HG02623 (cell line): ENCODE data around the gene CCDC54.
A peak's percentile ranks its signal among the peaks of the same experiment; 100 is the strongest.

Experiments used
- ATAC-seq: cut with Tn5 transposase; IDR thresholded peaks from one replicate; pipeline ENCODE4 v1.9.1; 2021; ENCODE audit warnings: moderate library complexity; ENCODE audit not compliant: unreplicated experiment

The CCDC54 gene

DNA sequence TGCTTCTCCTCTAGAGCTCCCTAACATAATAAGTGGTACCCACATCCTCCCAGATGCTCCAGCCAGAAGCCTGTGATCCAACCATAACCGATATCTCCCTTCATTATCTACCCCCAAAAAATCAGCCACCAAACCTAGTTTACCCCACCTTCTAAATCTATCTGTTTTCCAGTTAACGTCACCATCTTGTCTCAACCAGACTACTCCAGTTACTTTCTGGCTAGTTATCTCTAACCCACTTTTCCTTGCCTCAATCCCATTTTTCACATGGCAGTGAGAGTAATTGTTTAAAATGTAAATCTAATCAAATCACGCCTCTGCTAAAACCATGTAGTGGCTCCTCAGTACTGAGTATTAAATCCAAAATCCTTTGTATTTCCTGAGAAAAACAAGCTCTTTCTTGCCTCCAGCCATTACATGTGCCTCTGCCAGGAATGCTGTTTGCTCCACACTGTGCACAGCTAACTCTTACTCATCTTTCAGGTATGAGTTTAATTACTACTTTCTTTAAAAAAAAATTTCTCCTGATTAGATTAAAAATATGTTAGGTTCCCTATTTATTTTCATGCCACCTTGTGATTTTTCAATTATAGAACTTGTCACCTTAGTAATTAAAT is 15.4 kb downstream of the CCDC54 start:
- no peak for ATAC-seq

DNA sequence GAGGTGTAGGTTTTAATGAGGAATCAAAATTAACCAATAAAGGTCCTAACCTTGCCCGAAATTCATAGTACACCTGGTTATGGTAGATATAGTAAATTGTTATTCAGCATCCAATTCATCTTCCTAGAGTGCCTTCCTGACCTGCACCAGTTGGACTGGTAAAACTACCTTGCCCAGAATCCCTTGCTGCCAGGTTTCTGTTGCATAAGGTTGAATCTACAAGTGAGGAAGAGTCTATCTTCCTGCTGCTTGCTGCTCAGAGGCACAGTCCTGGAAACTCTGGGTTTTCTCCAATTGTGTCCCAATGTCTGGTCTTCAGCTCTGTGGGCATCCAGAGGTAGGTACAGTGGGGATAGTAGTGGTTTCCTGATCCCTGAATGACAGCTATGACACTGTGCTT is 17.3 kb downstream of the CCDC54 start:
- no peak for ATAC-seq

DNA sequence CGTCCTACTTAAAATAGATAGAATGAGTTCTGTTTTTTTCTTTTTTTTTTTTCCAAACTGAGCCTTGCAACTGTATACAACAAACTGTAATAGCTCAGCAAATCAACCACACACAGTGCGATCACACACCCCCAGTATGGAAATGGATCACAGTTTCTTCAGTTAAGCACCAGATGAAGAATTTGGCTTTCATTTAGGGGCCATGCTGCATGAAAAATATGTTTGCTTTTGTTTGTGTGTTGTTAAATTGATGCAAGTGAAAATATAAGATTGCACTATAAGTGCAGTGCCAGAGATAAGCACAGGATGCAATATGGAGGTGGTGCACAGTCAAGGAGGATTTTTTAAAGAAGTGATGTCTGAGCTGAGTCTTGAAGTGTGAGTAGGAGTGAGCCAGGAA is 17.8 kb downstream of the CCDC54 start:
- no peak for ATAC-seq

DNA sequence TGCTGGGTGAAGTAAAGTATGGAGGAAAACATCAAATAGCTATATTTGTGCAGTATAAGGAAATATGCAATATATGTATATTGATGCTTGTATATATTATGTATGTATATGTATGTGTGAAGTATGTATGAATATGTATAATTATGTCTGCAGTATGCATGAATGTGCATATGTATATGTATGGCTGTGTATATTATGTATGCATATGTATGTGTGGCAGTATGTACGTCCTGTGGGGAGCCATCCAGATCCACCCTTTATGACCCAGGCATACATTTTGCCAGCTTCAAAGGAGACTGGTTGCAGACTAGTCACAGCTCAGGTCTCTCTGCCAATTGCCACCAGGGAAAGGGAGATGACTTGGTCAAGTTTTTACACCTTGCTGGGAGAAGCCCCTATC is 24.1 kb downstream of the CCDC54 start:
- no peak for ATAC-seq

DNA sequence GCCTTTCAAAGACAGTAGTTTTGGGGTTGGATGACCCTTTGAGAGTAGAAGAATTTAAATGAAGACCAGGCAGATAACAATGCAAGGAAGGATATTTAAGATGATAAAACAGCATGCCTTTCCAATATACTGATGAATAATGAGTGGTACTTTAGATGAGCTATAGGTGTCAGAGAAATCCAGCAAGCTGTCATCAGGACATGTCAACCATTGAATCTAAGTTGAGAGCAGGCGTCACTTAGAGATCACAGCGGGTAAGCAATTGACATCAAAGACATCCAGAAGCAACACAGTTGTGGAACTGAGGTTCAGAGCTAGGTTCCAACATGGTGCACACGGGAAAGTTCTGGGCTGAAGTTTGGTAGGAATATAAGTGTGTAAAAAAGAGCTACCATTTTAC is 25.0 kb downstream of the CCDC54 start:
- ATAC-seq = no peak

DNA sequence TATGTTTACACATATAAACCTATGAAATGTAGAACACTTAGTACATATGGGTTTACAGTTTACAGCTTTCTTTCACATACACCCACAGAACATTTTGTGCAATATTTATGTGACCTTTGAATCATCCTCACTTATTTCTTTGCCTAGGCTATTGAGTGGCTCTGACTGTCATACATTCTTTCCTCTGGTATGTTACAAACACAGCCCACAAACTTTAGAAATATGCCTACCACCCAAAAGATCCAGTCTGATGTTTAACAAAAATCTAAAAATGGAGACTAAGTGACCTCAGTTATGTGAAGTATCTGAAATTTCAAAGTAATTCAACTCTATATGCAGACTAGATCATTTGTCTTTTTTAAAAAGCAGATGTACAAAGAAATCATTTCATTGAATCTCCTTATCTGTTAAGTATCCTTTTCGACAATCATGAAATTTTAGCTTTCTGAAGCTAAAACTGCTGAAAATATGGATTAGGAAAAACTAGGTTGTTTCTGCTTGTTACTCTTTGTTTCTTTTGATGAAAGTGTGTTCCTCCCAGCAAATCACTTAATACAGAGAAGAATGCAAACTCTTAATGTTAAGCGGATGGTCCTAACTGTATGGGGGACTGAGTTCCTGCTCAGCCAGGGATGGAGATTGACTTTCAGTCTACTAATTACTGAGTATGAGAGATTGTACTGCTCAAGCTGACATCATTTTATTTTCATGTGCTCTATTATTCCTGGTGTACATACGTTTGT is 27.7 kb downstream of the CCDC54 start:
- no peak for ATAC-seq

DNA sequence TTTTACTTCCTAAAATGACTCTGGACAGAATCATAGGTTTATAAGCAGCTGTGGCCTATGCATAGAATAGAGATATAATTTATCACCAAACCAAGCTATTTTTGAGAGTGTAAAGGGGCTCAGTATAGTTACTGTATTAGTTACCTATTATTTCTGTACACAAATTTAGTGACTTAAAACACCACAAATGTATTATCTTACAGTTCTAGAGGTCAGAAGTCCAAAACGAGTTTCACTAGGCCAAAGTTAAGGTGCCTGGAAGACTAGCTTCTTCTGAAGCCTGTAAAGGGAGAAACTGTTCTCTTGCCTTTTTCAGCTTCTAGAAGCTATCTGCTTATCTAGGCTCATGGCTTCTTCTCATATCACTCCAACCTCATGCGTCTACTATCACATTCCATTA is 30.1 kb downstream of the CCDC54 start:
- no peak for ATAC-seq

DNA sequence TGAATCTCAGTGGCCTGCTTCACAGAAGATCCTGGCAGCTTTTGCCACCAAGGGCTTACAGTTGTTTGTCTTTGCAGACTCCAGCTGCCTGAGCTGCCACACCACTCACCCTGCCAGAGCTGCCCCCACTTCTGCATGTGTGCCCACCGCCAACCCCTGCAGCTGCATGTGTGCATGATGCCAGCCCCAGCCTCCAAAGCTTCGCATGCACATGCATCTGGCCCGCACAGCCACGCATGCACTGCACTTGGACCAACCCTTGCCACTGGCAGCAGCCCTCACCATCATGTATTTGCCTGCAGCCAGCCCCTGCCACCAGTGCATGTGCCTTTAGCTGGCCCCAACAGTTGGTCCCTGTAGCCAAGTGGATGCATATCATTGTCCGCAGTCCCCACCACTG is 31.3 kb downstream of the CCDC54 start:
- no peak for ATAC-seq

DNA sequence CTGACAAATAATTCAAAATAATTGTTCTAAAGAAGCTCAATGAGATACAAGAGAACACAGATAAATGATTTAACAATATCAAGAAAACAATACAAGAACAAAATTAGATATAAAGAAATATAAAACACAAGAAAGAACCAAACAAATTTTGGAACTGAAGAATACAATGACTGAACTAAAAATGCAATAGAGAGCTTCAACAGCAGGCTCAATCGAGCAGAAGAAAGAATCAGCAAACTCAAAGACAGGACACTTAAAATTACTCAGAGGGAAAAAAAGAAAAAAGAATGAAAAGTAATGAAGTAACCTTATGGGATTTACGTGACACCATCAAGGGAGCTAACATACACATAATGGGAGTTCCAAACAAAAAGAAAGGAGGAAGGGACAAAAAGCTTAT is 32.1 kb downstream of the CCDC54 start:
- no peak for ATAC-seq

DNA sequence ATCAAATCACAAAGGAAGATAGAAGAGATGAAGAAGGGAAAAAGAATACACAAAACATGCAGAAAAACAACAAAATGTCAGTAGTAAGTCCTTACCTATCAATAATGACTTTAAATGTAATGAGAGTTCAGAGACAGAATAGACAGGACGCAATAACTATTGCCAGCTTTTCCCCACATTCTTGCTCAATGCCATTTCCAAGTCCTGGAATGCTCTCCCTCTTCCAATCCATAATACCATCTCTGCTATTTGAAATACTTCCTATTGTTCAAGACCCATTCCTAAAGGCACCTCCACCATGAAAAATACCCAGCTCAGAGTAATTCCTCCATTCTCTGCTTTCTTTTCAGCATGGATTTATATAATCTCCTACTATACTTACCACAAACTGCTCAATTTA is 33.4 kb downstream of the CCDC54 start:
- no peak for ATAC-seq

DNA sequence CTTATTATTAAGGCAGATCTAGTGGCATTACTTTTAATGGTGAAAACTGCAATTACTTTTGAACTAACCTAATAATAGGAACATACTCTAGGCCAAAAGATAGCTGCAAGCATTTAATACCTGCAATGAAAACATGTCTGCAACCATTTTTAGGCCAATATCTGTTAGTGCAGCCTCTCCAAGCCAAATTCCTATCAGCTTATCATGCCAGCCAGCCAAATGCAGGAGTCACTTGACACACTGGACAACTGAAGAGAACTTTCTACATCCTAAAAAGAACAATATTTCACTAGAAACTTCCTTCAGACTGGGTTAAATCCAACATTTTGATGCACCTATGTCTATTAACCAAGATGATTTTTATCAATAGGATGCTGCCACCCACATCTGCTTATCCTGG is 33.8 kb downstream of the CCDC54 start:
- no peak for ATAC-seq

DNA sequence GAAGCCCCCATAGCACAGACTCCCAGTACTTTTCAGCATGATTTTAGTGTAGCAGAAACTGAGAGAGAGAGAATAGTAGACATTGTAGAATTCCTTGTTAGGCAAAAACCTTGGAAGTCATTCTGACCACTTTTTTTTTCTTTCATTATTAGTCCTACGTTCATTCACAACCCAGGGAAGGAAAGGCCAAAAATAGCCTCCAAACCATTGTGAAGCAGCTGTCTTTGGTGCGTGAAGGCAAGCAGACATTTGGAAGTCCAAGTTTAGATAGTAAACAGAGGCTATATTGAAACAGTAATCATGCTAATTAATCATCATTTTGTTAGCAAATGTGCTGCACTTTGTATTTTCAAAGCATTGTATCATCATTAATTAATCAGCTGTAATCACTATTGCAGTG is 34.5 kb downstream of the CCDC54 start:
- ATAC-seq = no peak

DNA sequence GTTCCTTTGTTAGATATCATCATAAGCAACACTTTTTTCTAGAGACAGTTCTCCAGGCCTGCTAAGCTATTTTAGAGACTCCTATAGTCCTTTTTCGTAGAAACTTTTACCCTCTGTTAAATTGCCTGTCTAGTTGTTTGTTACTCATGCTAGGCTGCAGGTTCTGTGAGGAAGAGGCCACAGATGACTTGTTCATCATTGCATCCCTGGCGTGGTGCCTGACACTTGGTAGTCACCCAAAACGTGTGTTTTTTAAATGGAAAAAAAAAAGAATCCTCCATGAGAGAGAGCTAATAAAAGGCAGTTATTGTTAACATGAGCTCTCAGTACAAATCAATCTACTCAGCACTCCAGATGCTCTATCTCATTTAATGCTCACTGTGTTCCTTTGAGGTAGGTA is 35.1 kb downstream of the CCDC54 start:
- no peak for ATAC-seq

DNA sequence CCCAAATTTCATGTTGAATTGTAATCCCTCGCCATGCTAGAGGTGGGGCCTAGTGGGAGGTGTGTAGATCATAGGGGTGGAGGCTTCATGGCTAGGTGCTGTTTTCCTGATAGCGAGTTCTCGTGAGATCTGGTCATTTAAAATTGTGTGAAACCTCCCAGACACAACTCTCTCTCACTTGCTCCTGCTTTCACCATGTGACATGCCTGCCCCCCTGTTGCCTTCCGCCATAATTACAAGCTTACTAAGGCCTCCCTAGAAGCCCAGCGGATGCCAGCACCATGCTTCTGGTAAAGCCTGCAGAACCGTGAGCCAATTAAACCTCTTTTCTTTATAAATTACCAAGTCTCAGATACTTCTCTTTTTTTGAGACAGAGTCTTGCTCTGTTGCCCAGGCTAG is 36.0 kb downstream of the CCDC54 start:
- ATAC-seq = no peak

DNA sequence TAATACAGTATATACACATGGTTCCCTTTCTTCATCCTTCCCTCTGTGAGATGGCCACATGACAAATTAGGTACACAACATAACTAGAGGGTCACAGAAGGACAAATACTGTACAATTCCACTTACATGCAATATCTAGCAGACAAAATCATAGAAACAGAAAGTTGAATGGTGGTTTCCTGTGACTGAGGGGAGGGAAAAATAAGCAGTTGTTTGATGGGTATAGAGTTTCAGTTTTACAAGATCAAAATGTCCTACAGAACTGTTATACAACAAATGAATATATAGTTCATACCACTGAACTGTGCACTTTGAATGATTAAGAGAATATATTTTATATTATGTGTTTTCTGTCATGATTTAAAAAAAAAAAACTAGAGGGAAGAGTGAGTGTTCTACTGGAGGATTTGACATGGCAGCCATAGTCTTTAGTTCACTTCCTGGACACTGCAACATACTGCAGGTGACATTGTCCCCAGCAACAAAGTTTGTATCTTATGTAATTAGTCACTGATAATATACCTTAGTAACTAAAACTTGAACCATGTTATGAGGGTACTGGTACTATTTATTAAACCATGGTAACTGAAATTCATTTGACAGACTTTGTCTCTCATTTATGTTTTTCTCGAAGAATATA is 37.2 kb downstream of the CCDC54 start:
- ATAC-seq = peak; percentile 86

DNA sequence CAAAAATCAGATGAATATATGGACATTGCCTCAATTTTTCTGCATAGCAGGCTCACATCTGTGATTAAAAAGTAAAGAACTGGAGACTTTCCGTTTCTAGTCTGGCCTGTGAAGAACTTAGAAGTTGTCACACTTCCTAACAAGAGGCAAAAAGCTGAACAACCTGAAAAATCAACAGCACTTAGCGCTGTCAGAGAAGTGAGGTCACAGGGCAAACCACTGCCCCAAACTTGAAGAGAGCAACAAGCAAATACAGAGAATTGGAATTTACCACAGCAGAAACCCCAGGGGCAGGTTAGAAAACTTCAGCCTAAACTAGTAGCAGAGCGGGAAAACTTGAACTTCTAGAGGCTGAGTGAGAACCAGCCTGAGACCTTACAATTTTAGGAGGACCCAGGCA is 38.9 kb downstream of the CCDC54 start:
- ATAC-seq = no peak

DNA sequence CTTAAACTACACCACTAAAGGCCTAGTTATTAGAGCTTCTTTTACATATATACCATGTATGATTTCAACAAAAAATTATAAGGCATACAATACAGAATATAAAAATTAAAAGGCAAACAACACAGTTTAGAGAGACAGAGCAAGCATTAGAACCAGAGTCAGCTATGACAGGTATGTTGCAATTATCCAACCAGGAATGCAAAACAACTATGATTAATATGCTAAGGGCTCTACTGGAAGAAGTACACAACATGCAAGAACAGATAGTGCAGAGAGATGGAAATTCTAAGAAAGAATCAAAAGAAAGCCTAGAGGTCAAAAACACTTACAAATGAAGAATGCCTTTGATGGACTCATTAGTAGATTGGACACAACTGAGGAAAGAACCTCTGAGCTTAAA is 39.6 kb downstream of the CCDC54 start:
- ATAC-seq = no peak

DNA sequence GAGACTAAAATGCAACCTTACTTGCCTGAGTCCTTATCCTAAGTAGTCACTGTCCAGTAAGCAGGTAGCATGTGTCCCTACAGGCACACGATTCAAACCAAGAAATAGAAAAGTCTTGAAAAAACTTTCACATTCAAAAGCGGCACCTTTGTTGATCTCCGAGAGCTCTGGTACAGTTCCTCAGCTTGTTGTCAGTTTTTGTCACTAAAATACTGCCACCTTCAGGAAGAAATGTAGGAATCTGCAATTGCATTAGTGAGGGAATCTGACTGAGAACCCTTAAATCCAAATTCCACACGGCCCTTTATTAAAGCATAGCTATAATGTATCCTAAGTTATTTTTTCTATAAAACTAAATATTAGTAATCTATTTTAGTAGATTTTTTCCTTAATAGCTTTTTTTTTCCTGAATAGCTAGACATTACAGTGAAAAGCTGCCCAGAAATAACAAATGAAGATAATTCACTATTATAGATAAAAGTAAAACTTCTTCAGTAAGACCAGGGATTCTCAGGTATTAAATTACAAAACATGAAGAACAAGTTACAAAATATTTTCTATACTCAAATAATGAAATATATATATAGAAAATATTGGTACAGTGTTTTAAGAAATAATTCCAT is 44.0 kb downstream of the CCDC54 start:
- peak; percentile 93 for ATAC-seq

DNA sequence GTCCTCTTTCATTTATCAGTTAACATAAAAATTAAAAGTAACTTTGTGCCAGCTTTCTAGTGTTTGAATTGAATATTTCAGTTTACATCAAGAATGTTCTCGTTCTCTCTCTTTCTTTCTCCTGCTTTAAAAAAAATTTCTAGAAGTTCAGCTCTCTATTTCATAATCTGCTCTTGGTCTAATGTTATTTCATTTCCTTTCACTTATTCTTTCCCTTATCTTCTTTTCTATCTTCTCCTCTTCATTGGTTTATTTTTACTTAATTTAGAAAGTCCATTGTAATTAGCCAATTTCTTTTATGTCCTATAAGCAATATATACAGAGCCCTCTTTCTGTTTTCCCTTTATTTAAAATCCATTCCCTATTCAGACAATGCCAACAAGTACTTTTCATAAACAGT is 44.6 kb downstream of the CCDC54 start:
- ATAC-seq = no peak

DNA sequence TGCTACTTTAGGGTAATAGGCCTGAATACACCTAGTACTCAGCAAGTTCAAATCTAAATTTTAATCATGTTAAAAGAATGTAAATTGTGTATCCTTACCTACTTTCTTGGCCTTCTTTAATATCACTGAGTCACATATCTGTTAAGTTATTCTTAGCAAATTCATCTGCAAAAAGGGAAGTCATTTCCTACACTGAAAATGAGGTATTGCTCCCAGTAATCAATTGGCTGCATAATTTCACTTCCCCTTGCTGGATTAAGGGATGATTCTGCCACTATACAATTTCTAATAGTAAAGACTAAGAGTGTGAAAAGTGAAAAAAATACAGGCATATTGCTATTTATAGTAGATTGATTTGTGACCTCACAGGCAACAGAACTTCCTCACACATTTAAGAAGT is 47.8 kb downstream of the CCDC54 start:
- ATAC-seq = no peak

DNA sequence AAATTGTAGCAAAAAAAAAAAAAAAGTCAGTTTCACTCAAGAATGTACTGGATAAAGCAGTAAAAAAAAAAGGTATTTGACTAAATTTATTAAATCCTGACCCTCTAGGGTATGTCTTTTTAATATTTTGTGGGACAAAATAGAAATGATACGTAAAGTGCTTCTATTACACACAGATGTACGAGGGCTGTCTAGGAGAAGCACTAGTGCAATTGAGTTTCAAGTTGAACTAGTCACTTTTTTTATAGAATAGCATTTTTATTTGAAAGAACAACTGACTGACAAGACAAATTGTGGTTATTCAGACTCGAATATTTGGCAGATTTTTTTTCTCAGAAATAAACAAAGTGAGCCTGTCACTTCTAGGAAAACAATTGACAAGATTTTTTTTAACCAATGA is 49.0 kb downstream of the CCDC54 start:
- ATAC-seq = no peak
